Measurements from ENCODE around the gene TBC1D25.

DNA sequence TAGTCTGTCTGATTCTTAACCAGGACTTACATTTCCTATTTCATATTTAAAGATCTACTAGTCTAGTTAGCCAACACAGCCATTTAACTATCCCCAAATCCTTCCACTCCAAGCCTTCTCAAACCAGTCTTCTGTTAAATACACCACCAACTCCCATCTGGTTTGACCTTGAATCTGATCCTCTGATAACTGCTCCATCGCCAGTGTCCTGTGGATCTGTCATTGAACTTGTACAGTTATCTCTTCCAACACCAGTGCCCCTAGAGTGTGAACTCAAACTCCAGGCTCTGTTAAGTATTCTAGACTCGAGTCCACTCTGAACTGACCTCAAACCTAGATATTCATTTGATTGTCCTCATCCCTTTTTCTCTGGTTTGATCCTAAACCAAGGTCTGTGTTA is 72.2 kb downstream of the TBC1D25 start:
- TF ChIP-seq, protein P1, sequence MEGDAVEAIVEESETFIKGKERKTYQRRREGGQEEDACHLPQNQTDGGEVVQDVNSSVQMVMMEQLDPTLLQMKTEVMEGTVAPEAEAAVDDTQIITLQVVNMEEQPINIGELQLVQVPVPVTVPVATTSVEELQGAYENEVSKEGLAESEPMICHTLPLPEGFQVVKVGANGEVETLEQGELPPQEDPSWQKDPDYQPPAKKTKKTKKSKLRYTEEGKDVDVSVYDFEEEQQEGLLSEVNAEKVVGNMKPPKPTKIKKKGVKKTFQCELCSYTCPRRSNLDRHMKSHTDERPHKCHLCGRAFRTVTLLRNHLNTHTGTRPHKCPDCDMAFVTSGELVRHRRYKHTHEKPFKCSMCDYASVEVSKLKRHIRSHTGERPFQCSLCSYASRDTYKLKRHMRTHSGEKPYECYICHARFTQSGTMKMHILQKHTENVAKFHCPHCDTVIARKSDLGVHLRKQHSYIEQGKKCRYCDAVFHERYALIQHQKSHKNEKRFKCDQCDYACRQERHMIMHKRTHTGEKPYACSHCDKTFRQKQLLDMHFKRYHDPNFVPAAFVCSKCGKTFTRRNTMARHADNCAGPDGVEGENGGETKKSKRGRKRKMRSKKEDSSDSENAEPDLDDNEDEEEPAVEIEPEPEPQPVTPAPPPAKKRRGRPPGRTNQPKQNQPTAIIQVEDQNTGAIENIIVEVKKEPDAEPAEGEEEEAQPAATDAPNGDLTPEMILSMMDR (conservative IDR thresholded peaks at IDR 0.05; ENCODE audit: low read length) = no peak
- TF ChIP-seq EZH2phosphoT487 (IDR thresholded peaks at IDR 0.05; ENCODE audit: borderline replicate concordance, low read depth, low read length) = no peak

All from OCI-LY7 (cell line).